Cardiac septum (tissue), 1 donor: ENCODE measurements around the gene RASL10B. TPM values are rescaled to one million over a fixed set of nuclear protein-coding genes. Genes with fewer than 3 reads are reported as not detected.

Experiments
- DNase-seq: peaks from one replicate; pipeline ENCODE4 v3.0.0-alpha.2; 2020; ENCODE audit warnings: low spot score
- intact Hi-C: fragments of 100-400 bp; cut with DNase I; formaldehyde crosslinking; loops from one replicate; pipeline ENCODE4 v1.14.0; 2022
- total RNA-seq: library from RNA; stranded (reverse); fragmentation: NEBNext Ultra II Directional; extraction: Animal tissue kit (Norgen Biotek cat#: 25700); gene quantifications from one replicate; pipeline ENCODE4 v1.2.1, GENCODE V29; 2021
- donor health status: DM: no; HTN: no; CAD: no.

The RASL10B gene
- total RNA-seq, 1 donor from 2014 or later = 22.0 TPM

- intact Hi-C loops = no loop called here
- no peak for DNase-seq
Measured at GRCh38 chr17:35784895-35785294, 53.5 kb downstream of the RASL10B start.

- DNase-seq = no peak
- intact Hi-C loops = no loop called here
Measured at GRCh38 chr17:35786941-35787432, 55.5 kb downstream of the RASL10B start.

GRCh38 chr17:35788477-35789368 is 57.3 kb downstream of the RASL10B start:
- no peak for DNase-seq
- intact Hi-C loops = no loop called here

GRCh38 chr17:35790841-35791240 is 59.4 kb downstream of the RASL10B start:
- intact Hi-C loops = no loop called here
- peak; percentile 3 for DNase-seq

- intact Hi-C loops = no loop called here
- DNase-seq = peak; percentile 54
Measured at GRCh38 chr17:35791681-35792350, 60.4 kb downstream of the RASL10B start.

Other genes starting within 250 kb of the RASL10B start
- gene SLFN12L, start 194.0 kb upstream of the RASL10B start, total RNA-seq = 0.92 TPM
- gene SLFN14, start 170.8 kb upstream of the RASL10B start, total RNA-seq = 0.08 TPM
- gene PEX12, start 153.1 kb upstream of the RASL10B start, total RNA-seq = 9.2 TPM
- 137 TPM for gene AP2B1, start 144.3 kb upstream of the RASL10B start, total RNA-seq
- 0.08 TPM for gene GAS2L2, start 21.6 kb downstream of the RASL10B start, total RNA-seq
- gene C17orf50, start 29.2 kb downstream of the RASL10B start, total RNA-seq = not detected
- gene MMP28, start 64.0 kb downstream of the RASL10B start, total RNA-seq = 1.2 TPM
- 140 TPM for gene TAF15, start 77.8 kb downstream of the RASL10B start, total RNA-seq
- not detected for gene HEATR9, start 137.3 kb downstream of the RASL10B start, total RNA-seq
- 2.6 TPM for gene CCL5, start 148.7 kb downstream of the RASL10B start, total RNA-seq
- gene RDM1, start 199.1 kb downstream of the RASL10B start, total RNA-seq = not detected
- gene LYZL6, start 212.1 kb downstream of the RASL10B start, total RNA-seq = not detected
- gene CCL16, start 249.9 kb downstream of the RASL10B start, total RNA-seq = not detected